GM12891 (cell line): ENCODE data around the gene TGIF2.

Experiments used
- PAX5 ChIP-seq: IDR thresholded peaks from 2 replicates; pipeline ENCODE4 v1.6.1; 2011; ENCODE audit warnings: low read length, moderate library complexity, mild to moderate bottlenecking; ENCODE audit not compliant: insufficient read depth, severe bottlenecking
- POLR2A ChIP-seq: IDR thresholded peaks from 2 replicates; pipeline ENCODE4 v1.6.1; 2011; ENCODE audit warnings: low read depth, low read length, control low read depth
- POLR2AphosphoS5 ChIP-seq: IDR thresholded peaks from 2 replicates; pipeline ENCODE4 v1.6.1; 2011; ENCODE audit warnings: low read depth, low read length, control low read depth
- POU2F2 ChIP-seq: IDR thresholded peaks from 2 replicates; pipeline ENCODE4 v1.6.1; 2011; ENCODE audit warnings: low read depth, mild to moderate bottlenecking, control low read depth, low read length, moderate library complexity
- SPI1 ChIP-seq: IDR thresholded peaks from 2 replicates; pipeline ENCODE4 v1.6.1; 2011; ENCODE audit warnings: low read depth, low read length, control low read depth
- TAF1 ChIP-seq: IDR thresholded peaks from 2 replicates; pipeline ENCODE4 v1.6.1; 2011; ENCODE audit warnings: low read depth, low read length, control low read depth

DNA sequence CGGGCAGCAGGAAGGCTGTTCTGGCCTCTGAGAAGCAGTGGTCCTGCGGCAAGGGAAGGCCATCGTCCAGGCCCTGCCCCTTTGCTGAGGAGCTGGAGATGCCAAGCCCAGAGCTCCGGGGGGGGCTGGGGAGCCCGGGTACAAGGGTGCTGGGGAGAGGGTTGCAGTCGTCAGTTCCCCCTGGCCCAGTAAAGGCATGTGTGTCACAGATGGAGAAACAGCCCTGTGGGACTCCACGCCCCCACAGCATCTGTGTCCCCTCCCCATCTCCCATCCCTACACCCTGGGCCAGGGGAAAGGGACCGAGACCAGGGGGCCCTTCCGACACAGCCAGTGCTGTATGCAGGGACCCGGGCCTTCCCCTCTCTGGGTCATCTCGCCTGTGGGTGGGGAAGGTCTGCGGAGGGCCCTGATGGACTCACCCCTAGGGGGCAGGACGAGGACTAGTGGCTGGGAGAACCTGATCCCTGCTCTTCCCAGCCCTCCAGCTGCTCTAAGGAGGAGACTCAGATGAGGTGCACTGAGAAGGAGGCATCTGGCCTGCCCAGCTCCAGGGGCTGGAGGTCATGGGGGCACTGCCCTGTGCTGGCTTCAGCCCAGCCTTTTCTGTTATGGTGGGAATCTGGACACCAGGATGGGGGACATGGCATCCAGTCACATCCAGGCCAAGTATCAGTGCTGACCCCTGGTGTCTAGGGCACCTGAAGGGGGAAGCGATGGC is 31.5 kb upstream of the TGIF2 start:
- TF ChIP-seq POLR2A (no peak), POLR2AphosphoS5 (no peak), TAF1 (no peak), SPI1 (no peak), POU2F2 (no peak), PAX5 (no peak)
